Measurements from ENCODE around the gene ARHGAP18. TPM values are rescaled to one million over a fixed set of nuclear protein-coding genes. Genes with fewer than 3 reads are reported as not detected.

The ARHGAP18 gene
- total and polyA plus RNA-seq, 2 of the 13 experiments (the other 11 are each of a cell fraction or from before 2014, with no cell fraction given): 58.2 to 115 TPM

GRCh38 chr6:129709769-129710449 is at the start of gene ARHGAP18 (continued):
- TF ChIP-seq ZNF75D (CRISPR knock-in tag; IDR thresholded peaks at IDR 0.05; ENCODE audit: borderline replicate concordance) (no peak), ZFP91 (CRISPR knock-in tag; IDR thresholded peaks at IDR 0.05; ENCODE audit: borderline replicate concordance) (peak; percentile 87), SMAD3 (CRISPR knock-in tag; IDR thresholded peaks at IDR 0.05) (peak; percentile 30; the same call in 1 of the 2 replicates), AHDC1 (CRISPR knock-in tag; IDR thresholded peaks at IDR 0.05; ENCODE audit: borderline replicate concordance) (peak; percentile 61), ZNF292 (CRISPR knock-in tag; IDR thresholded peaks at IDR 0.05; ENCODE audit: borderline replicate concordance, low read depth) (peak; percentile 97; the same call in 1 of the 2 replicates), ZNF274 (CRISPR knock-in tag; IDR thresholded peaks at IDR 0.05) (peak; percentile 89), RORA (CRISPR knock-in tag; IDR thresholded peaks at IDR 0.05) (no peak)
